Measurements from ENCODE around the gene OTUD7B. TPM values are rescaled to one million over a fixed set of nuclear protein-coding genes. Genes with fewer than 3 reads are reported as not detected.
"Not testable (repeated sequence)": the region's sequence is repeated elsewhere in the genome, so short reads cannot be mapped to it uniquely, and the experiment has no call there.

OTUD7B gene
- total RNA-seq, 1 donor from 2014 or later: 29.5 TPM

- Histone ChIP-seq H3K9me3 (no peaks in the 10 kb centered on the region), H3K4me3 (peak overlapping the region; percentile 4), H3K27ac (peak overlapping the region; percentile 57), H3K27me3 (ENCODE audit: low read depth) (no peaks in the 10 kb centered on the region), H3K36me3 (peaks cover 71% of the 10 kb centered on the region), H3K4me1 (peaks cover 26% of the 10 kb centered on the region)
- DNase-seq (peak; percentile 54), ATAC-seq (peak; percentile 92 to 93)
- intact Hi-C loops (cut with DNase I): loop anchor here (5.0 kb wide), 1 partner anchor 85 kb away; no protein-coding TSS in a partner anchor
- peak; percentile 81 for TF ChIP-seq CTCF (IDR thresholded peaks at IDR 0.05)
Measured at GRCh38 chr1:149962039-149962647, 48.4 kb downstream of the OTUD7B start.

- H3K27me3 ChIP-seq (ENCODE audit: low read depth); H3K9me3 ChIP-seq; H3K27ac ChIP-seq; H3K4me1 ChIP-seq; intact Hi-C loops (cut with DNase I); DNase-seq; ATAC-seq; H3K4me3 ChIP-seq: not testable (repeated sequence)
- peaks cover 45% of the 10 kb centered on the region for H3K36me3 ChIP-seq
Measured at GRCh38 chr1:149957548-149957947, 53.0 kb downstream of the OTUD7B start.

- TF ChIP-seq CTCF (IDR thresholded peaks at IDR 0.05): no peak
- intact Hi-C loops (cut with DNase I): no loop called here
- ATAC-seq: no peak
- Histone ChIP-seq H3K36me3 (peaks cover 55% of the 10 kb centered on the region), H3K27ac (no peak overlapping the region), H3K4me1 (no peaks in the 10 kb centered on the region), H3K27me3 (ENCODE audit: low read depth) (no peaks in the 10 kb centered on the region), H3K4me3 (no peak overlapping the region), H3K9me3 (no peaks in the 10 kb centered on the region)
- no peak for DNase-seq
Measured at GRCh38 chr1:149949911-149950310, 60.6 kb downstream of the OTUD7B start.

GRCh38 chr1:149945206-149945605, 65.3 kb downstream of the OTUD7B start:
- Histone ChIP-seq H3K4me1 (peaks cover 14% of the 10 kb centered on the region), H3K36me3 (peaks cover 67% of the 10 kb centered on the region), H3K9me3 (no peaks in the 10 kb centered on the region), H3K4me3 (no peak overlapping the region), H3K27me3 (ENCODE audit: low read depth) (no peaks in the 10 kb centered on the region), H3K27ac (no peak overlapping the region)
- DNase-seq (no peak), ATAC-seq (no peak)
- TF ChIP-seq CTCF (IDR thresholded peaks at IDR 0.05): no peak
- intact Hi-C loops (cut with DNase I): no loop called here

GRCh38 chr1:149942885-149943284, 67.6 kb downstream of the OTUD7B start:
- H3K4me3 ChIP-seq: no peak overlapping the region
- H3K27me3 ChIP-seq (ENCODE audit: low read depth): no peaks in the 10 kb centered on the region
- H3K36me3 ChIP-seq: peaks cover 44% of the 10 kb centered on the region
- peaks cover 37% of the 10 kb centered on the region for H3K4me1 ChIP-seq
- DNase-seq (no peak), ATAC-seq (no peak)
- intact Hi-C loops (cut with DNase I): no loop called here
- H3K9me3 ChIP-seq: no peaks in the 10 kb centered on the region
- no peak overlapping the region for H3K27ac ChIP-seq
- no peak for TF ChIP-seq CTCF (IDR thresholded peaks at IDR 0.05)

- no peaks in the 10 kb centered on the region for H3K9me3 ChIP-seq
- intact Hi-C loops (cut with DNase I): no loop called here
- H3K4me3 ChIP-seq: no peak overlapping the region
- ATAC-seq (peak in 1 of 2 donors; percentile 41), DNase-seq (no peak)
- peaks cover 44% of the 10 kb centered on the region for H3K4me1 ChIP-seq
- TF ChIP-seq CTCF (IDR thresholded peaks at IDR 0.05): peak; percentile 32
- peaks cover 38% of the 10 kb centered on the region for H3K36me3 ChIP-seq
- no peaks in the 10 kb centered on the region for H3K27me3 ChIP-seq (ENCODE audit: low read depth)
- H3K27ac ChIP-seq: no peak overlapping the region
Measured at GRCh38 chr1:149942207-149942606, 68.3 kb downstream of the OTUD7B start.

All from lower lobe of right lung (tissue), 2 donors.